Thyroid gland (tissue), 4 donors: ENCODE measurements around the gene SERTAD1. TPM values are rescaled to one million over a fixed set of nuclear protein-coding genes. Genes with fewer than 3 reads are reported as not detected.

Experiments
- DNase-seq, 2 donors: peaks; one replicate each; pipeline ENCODE4 v3.0.0-alpha.2; 2019
- H3K27ac ChIP-seq, 3 donors: fragments of 200-600 bp; sonication (generic); 1 replicate in 2 of 3; 2 replicates in 1 of 3; pipeline ENCODE4 v1.5.1; 2016 to 2019; ENCODE audit warnings: mild to moderate bottlenecking in 1 of 3, moderate library complexity in 1 of 3
- H3K27me3 ChIP-seq: fragments of 200-600 bp; sonication (generic); one replicate; pipeline ENCODE4 v1.5.1; 2019
- H3K36me3 ChIP-seq, 2 donors: fragments of 200-600 bp; sonication (generic); one replicate each; pipeline ENCODE4 v1.5.1; 2016 to 2019
- H3K4me1 ChIP-seq, 2 donors: fragments of 200-600 bp; sonication (generic); one replicate each; pipeline ENCODE4 v1.5.1; 2017 to 2019
- H3K4me3 ChIP-seq, 3 donors: fragments of 200-600 bp; sonication (generic); replicated peaks in 1 of 3; 1 replicate in 2 of 3; 2 replicates in 1 of 3; pipeline ENCODE4 v1.5.1; 2016; ENCODE audit warnings: mild to moderate bottlenecking in 1 of 3
- H3K9me3 ChIP-seq: fragments of 200-600 bp; sonication (generic); one replicate; pipeline ENCODE4 v1.5.1; 2017
- CTCF ChIP-seq, 6 experiments: fragments of 200-600 bp in 3 of 6; fragments of 450-650 bp in 3 of 6; sonication (generic) in 3 of 6; IDR thresholded peaks; one replicate each; pipeline ENCODE4 v1.5.1; 2016 to 2019; ENCODE audit warnings: antibody characterized with exemption in 6 of 6, mild to moderate bottlenecking in 2 of 6, inconsistent platforms in 1 of 6, moderate library complexity in 1 of 6
- POLR2A ChIP-seq, 2 donors: fragments of 450-650 bp; IDR thresholded peaks; one replicate each; pipeline ENCODE4 v1.6.1; 2017; ENCODE audit warnings: antibody characterized with exemption in 2 of 2, mild to moderate bottlenecking in 2 of 2, moderate library complexity in 1 of 2
- WGBS, 2 donors: methylation state at CpG; one replicate each; pipeline ENCODE4 v1.1.5; 2017; 5-methylcytosine and 5-hydroxymethylcytosine counted together
- intact Hi-C: fragments of 100-400 bp; cut with DNase I; formaldehyde crosslinking; loops from one replicate; pipeline ENCODE4 v1.15.1; 2023
- total RNA-seq, 4 donors: library from RNA; depleted of rRNA; stranded (reverse); fragments of >200 nt; gene quantifications; one replicate each; pipeline ENCODE4 v1.2.3, GENCODE V29; 2016

Gene SERTAD1
- total RNA-seq, 4 donors from 2014 or later: 12.6 to 19.9 (median 15.1) TPM

- H3K27ac ChIP-seq: peak overlapping the region; percentile 70 to 84 (median 80)
- no peak overlapping the region for H3K4me3 ChIP-seq
Observed at GRCh38 chr19:40417643-40417981, 8.2 kb downstream of the SERTAD1 start.

GRCh38 chr19:40416918-40417642 is 8.7 kb downstream of the SERTAD1 start:
- H3K27ac ChIP-seq: peak overlapping the region; percentile 70 to 84 (median 80)
- intact Hi-C loops: no loop called here
- no peak overlapping the region for H3K4me3 ChIP-seq
- H3K9me3 ChIP-seq: no peaks in the 10 kb centered on the region
- peaks cover 29 to 32% of the 10 kb centered on the region in 2 donors for H3K4me1 ChIP-seq
- TF ChIP-seq CTCF (IDR thresholded peaks at IDR 0.05) (no peak), POLR2A (IDR thresholded peaks at IDR 0.05) (peak in 1 of 2 donors; percentile 43)
- peak in 1 of 2 donors; percentile 38 for DNase-seq
- WGBS, 2 donors: 51 to 54% methylated on average over 16 of the region's 16 CpGs
- no peaks in the 10 kb centered on the region for H3K27me3 ChIP-seq
- no peaks in the 10 kb centered on the region for H3K36me3 ChIP-seq

More at GRCh38 chr19:40417643-40417981, 8.2 kb downstream of the SERTAD1 start:
- 77 to 79% methylated on average over 4 of the region's 4 CpGs for WGBS, 2 donors
- no peak for TF ChIP-seq POLR2A (IDR thresholded peaks at IDR 0.05)
- TF ChIP-seq CTCF (IDR thresholded peaks at IDR 0.05): no peak
- H3K9me3 ChIP-seq: no peaks in the 10 kb centered on the region
- no peaks in the 10 kb centered on the region for H3K27me3 ChIP-seq
- no peak for DNase-seq
- intact Hi-C loops: no loop called here
- H3K36me3 ChIP-seq: peaks cover 2 to 3% of the 10 kb centered on the region in 2 donors
- peaks cover 35 to 37% of the 10 kb centered on the region in 2 donors for H3K4me1 ChIP-seq

- intact Hi-C loops: no loop called here
- peaks cover 33 to 36% of the 10 kb centered on the region in 2 donors for H3K4me1 ChIP-seq
- TF ChIP-seq POLR2A (IDR thresholded peaks at IDR 0.05) (no peak), CTCF (IDR thresholded peaks at IDR 0.05) (no peak)
- no peak overlapping the region for H3K4me3 ChIP-seq
- H3K27ac ChIP-seq: peak overlapping the region in 1 of 3 donors; percentile 84
- WGBS, 2 donors: 100% methylated on average over 2 of the region's 2 CpGs
- H3K36me3 ChIP-seq: no peaks in the 10 kb centered on the region
- no peaks in the 10 kb centered on the region for H3K9me3 ChIP-seq
- no peaks in the 10 kb centered on the region for H3K27me3 ChIP-seq
- no peak for DNase-seq
Observed at GRCh38 chr19:40415768-40416167, 10.0 kb downstream of the SERTAD1 start.

- Histone ChIP-seq H3K9me3 (no peaks in the 10 kb centered on the region), H3K36me3 (no peaks in the 10 kb centered on the region), H3K27me3 (no peaks in the 10 kb centered on the region), H3K27ac (peak overlapping the region in 2 of 3 donors; percentile 49 to 54), H3K4me3 (no peak overlapping the region), H3K4me1 (peaks cover 33 to 35% of the 10 kb centered on the region in 2 donors)
- peak; percentile 62 to 71 for DNase-seq
- WGBS, 2 donors: 77 to 87% methylated on average over 14 to 18 of the region's 21 CpGs
- TF ChIP-seq CTCF (IDR thresholded peaks at IDR 0.05) (no peak), POLR2A (IDR thresholded peaks at IDR 0.05) (peak in 1 of 2 donors; percentile 35)
- intact Hi-C loops: no loop called here
Observed at GRCh38 chr19:40414542-40415535, 11.0 kb downstream of the SERTAD1 start.
